KOPT-K1 (cell line): ENCODE measurements around the gene MOB4.
"Not testable (repeated sequence)": the region's sequence is repeated elsewhere in the genome, so short reads cannot be mapped to it uniquely, and the experiment has no call there.

ENCODE experiments used
- H3K27ac ChIP-seq: fragments of 200-600 bp; sonication (generic); 2 replicates; pipeline ENCODE4 v1.5.1; 2016; ENCODE audit warnings: antibody characterized with exemption, mild to moderate bottlenecking, low read depth, low read length; ENCODE audit not compliant: poor library complexity, severe bottlenecking
- H3K36me3 ChIP-seq: fragments of 200-600 bp; sonication (generic); 2 replicates; pipeline ENCODE4 v1.5.1; 2017; ENCODE audit warnings: antibody characterized with exemption, mild to moderate bottlenecking, low read length, moderate library complexity; ENCODE audit not compliant: insufficient read depth
- H3K9me3 ChIP-seq: fragments of 200-600 bp; sonication (generic); 2 replicates; pipeline ENCODE4 v1.5.1; 2017; ENCODE audit warnings: antibody characterized with exemption, low read length, mild to moderate bottlenecking; ENCODE audit not compliant: insufficient read depth, poor library complexity, severe bottlenecking

Gene MOB4

DNA sequence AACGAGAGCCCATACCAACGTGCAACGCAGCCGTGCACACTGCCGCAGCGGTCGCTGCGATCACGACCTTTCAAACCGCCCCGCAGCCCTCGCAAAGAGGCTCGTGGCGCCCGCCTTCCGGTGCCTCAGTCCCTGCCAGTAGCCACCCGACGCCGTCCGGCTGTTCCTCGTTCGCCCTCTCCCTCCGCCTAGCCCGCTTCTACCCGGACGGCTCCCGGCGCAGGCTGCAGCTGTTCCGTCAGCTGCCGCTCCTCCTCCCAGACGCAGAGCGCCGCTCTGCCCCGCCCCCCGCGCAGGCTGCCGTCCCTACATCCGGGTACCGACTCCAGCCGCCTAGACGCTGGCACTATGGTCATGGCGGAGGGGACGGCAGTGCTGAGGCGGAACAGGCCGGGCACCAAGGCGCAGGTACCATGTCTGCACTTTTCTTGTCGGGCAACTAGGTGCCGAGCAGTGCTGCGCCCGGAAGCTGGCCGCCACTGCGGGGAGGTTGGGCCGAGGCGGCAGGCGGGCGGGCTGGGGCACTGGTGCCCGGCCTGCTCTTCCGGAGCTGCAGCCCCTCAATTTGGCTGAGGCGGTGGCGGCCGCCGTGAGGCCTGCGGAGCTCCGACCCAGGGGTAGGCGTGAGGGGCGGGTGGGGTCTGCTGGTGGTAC is at the start of gene MOB4:
MOB4 (plus strand) TSS at position 328 of the 654 bp plus-strand sequence; CDS start at position 349, 21 bp downstream.
- Histone ChIP-seq H3K27ac (peak within 1 kb of the TSS; percentile 80), H3K9me3 (peaks cover 10% of the 10 kb centered on the region), H3K36me3 (peaks cover 12% of the 10 kb centered on the region)

- no peak overlapping the region for H3K27ac ChIP-seq
- H3K36me3 ChIP-seq, result peaks cover 97% of the 10 kb centered on the region
- no peaks in the 10 kb centered on the region for H3K9me3 ChIP-seq
Observed at GRCh38 chr2:197472166-197472565, 43.7 kb upstream of the MOB4 start.

DNA sequence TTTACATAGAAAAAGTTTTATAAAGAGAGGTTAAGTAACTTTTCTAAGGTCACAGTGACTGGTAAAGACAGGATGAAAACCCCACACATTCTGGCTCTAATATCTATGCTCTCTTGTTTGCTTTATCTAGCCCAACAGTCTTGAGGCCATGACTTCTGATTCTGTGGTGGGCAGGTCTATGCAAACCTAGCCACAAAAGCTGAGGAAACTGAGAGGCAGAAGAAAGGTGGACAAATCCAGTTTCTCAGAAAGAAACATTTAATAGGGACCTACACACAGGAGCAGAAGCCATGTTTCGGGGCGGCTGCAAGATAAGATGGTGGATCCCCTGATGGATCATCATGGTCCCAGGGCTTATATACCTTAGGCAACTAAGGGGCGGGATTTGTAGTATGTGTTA is 38.1 kb upstream of the MOB4 start:
- H3K9me3 ChIP-seq, result no peaks in the 10 kb centered on the region
- H3K36me3 ChIP-seq, result peaks cover 75% of the 10 kb centered on the region
- no peak overlapping the region for H3K27ac ChIP-seq

GRCh38 chr2:197480165-197481036 is 35.5 kb upstream of the MOB4 start:
- no peak overlapping the region for H3K27ac ChIP-seq
- H3K9me3 ChIP-seq, result peaks cover 19% of the 10 kb centered on the region
- H3K36me3 ChIP-seq, result peaks cover 72% of the 10 kb centered on the region

DNA sequence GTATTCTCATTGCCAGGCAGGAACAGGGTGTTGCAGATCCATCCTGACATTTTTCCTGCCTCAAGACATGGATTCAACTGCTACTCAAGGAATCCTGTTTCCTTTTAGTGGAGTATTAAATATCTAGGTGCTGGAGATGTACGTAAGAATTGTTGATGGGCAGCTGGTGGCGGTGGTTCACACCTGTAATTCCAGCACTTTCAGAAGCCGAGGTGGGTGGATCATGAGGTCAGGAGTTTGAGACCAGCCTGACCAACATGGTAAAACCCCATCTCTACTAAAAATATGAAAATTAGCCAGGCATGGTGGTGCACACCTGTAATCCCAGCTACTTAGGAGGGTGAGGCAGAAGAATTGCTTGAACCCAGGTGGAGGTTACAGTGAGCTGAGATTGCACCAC is 31.6 kb upstream of the MOB4 start:
- not testable (repeated sequence) for H3K27ac ChIP-seq
- peaks cover 19% of the 10 kb centered on the region for H3K9me3 ChIP-seq
- H3K36me3 ChIP-seq, result peaks cover 74% of the 10 kb centered on the region

DNA sequence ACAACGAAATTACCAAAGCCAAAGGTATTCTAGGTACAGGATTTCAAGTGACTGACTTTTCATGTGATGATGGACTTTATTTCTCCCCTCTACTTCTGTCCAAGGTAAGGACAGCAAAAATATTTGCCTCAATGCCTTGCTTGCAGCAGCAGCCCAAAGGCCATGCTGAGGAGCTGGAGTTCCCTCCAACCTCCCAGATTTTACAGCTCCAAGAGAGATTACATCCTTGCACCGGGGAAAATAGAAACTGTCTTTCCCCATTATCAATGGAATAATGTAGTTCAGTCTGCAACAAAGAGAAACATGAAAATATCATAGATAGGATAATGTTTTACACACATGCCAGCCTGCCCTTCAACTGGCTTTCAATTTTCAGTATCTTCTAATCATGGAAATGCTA is 29.7 kb upstream of the MOB4 start:
- no peak overlapping the region for H3K27ac ChIP-seq
- H3K36me3 ChIP-seq, result peaks cover 80% of the 10 kb centered on the region

GRCh38 chr2:197487385-197487784 is 28.5 kb upstream of the MOB4 start:
- Histone ChIP-seq H3K27ac (no peak overlapping the region), H3K9me3 (peaks cover 19% of the 10 kb centered on the region), H3K36me3 (peaks cover 91% of the 10 kb centered on the region)

More for the DNA sequence above, 29.7 kb upstream of the MOB4 start:
- peaks cover 19% of the 10 kb centered on the region for H3K9me3 ChIP-seq

GRCh38 chr2:197495433-197496134 is 20.3 kb upstream of the MOB4 start:
- Histone ChIP-seq H3K36me3 (peaks cover 81% of the 10 kb centered on the region), H3K27ac (no peak overlapping the region), H3K9me3 (no peaks in the 10 kb centered on the region)

GRCh38 chr2:197496695-197497094 is 19.2 kb upstream of the MOB4 start:
- no peaks in the 10 kb centered on the region for H3K9me3 ChIP-seq
- no peak overlapping the region for H3K27ac ChIP-seq
- peaks cover 74% of the 10 kb centered on the region for H3K36me3 ChIP-seq

DNA sequence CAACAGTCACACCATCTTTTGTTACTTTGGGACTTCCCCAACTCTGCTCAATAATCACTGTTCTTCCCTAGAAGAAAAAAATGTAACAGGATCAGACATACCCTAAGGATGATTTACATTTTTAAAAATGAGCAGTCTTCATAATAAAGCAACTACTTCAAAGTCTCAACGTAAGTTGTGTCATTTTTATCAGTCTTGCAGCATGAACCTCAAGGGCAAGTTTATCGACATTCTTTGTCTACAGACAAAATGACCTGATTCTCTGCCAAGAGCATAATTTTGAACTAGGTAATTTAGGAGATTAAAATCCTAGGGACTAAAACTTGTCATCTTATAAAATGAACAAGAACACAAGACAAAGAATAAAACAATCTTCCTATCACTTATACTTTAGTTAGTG is 18.5 kb upstream of the MOB4 start:
- H3K27ac ChIP-seq, result peak overlapping the region; percentile 92
- peaks cover 74% of the 10 kb centered on the region for H3K36me3 ChIP-seq
- H3K9me3 ChIP-seq, result no peaks in the 10 kb centered on the region

GRCh38 chr2:197498235-197498936 is 17.5 kb upstream of the MOB4 start:
- Histone ChIP-seq H3K9me3 (no peaks in the 10 kb centered on the region), H3K36me3 (peaks cover 74% of the 10 kb centered on the region), H3K27ac (peak overlapping the region; percentile 92)

GRCh38 chr2:197498937-197499593 is 16.8 kb upstream of the MOB4 start:
- no peaks in the 10 kb centered on the region for H3K9me3 ChIP-seq
- peaks cover 74% of the 10 kb centered on the region for H3K36me3 ChIP-seq
- H3K27ac ChIP-seq, result peak overlapping the region; percentile 92

DNA sequence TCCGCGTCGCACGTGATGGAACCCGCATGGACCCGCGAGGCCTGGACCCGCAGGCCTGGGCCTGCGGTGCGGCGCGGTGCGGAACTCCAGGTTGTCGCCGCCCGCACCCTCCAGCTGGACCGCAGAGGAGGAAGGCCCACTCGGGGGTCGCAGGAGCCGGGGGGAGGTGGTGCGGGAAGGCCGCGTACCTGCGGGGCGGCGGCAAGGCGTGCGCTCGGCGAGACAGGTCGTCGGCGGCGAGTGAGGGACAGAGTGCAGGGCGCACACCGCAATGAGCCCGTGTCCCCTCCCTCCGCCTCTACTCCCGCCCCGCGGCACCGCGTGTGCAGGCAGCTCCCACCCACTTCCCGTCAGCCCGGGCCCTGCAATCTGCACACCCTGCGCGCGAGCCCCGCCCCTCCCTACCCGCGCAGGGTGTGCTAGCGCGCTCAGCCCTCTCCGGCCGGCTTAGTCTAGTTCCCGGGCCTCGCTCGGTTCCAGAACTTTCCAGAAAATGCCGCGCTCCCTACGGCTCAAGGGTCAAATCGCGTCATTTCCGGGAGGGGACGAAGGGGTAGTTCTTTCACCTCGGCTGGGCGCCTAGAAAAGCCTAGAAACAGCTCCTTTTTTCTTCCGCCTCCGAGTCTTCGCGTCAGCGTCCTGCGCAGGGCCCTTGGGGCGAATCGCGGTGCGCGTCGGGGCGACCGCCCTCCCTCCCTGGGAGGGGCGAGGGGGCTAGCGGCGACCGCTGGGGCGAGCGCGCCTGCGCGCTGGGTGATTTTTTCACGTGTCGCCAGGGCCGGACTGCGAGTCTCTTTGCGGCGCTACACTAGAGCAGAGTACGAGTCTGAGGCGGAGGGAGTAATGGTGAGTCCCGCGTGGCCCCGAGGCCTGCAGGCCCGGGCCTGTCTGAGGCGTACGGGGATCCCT is 16.0 kb upstream of the MOB4 start, which contains the start of the genes HSPD1 and HSPE1:
HSPD1 (minus strand) TSS at position 247 of the 909 bp plus-strand sequence. CDS start 992 bp downstream, outside the sequence.
HSPE1 (plus strand) TSS at position 786 of the 909 bp plus-strand sequence; CDS start at position 844, 58 bp downstream.
- H3K27ac ChIP-seq, result peak within 1 kb of the TSS; percentile 92
- H3K36me3 ChIP-seq, result peaks cover 74% of the 10 kb centered on the region
- no peaks in the 10 kb centered on the region for H3K9me3 ChIP-seq
